HG03039 (cell line): ENCODE data around the gene DDB1.
"Not testable (repeated sequence)": the region's sequence is repeated elsewhere in the genome, so short reads cannot be mapped to it uniquely, and the experiment has no call there.

Experiments
- ATAC-seq: cut with Tn5 transposase; IDR thresholded peaks from one replicate; pipeline ENCODE4 v1.9.1; 2021; ENCODE audit warnings: mild to moderate bottlenecking, moderate library complexity; ENCODE audit not compliant: unreplicated experiment

The DDB1 gene

GRCh38 chr11:61273178-61274078 lies 59.5 kb downstream of the DDB1 start:
- ATAC-seq, result no peak

DNA sequence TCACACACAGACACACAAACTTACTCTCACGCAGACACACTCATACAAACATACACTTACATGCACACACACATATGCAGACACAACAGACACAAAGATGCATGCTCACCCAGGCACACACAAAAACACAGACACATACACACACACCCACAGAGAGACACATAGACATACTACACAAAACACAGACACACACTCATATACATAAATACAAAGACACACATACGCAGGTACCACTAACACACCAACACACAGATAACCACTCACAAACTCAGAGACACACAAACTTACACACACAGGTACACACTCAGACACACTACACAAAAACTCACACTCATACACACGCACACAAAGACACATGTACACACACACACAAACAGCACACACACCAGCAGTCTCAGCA lies 60.2 kb downstream of the DDB1 start:
- no peak for ATAC-seq

DNA sequence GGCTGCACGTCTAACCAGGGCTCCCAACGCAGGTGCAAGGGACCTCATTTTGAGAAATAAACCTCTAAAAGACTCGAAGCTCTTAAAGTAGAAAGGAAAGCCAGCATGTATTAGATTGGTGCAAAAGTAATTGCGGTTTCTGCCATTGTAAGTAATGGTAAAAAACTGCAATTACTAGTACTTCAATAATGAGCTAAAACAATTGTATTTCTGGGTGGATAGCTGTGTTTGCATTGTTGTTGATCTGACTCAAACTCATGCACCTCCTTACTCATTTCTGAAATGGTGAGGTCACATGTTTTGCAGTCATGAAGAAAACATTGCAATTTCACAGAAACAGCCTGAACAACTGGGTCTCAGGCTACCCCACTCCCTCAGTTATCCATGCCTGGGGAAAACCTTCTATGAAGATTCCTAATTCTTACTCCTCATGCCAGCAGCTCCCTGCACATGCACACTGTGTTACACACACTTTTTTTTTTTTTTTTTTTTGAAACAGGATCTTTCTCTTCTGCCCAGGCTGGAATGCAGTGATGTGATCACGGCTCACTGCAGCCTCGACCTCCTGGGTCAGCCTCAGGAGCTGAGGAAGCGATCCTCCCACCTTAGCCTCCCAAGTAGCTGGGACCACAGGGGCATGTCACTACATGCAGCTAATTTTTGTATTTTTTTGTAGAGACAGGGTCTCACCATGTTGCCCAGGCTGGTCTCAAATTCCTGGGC lies 62.4 kb downstream of the DDB1 start:
- no peak for ATAC-seq

GRCh38 chr11:61268588-61269250 lies 64.2 kb downstream of the DDB1 start:
- no peak for ATAC-seq

GRCh38 chr11:61267437-61267841 lies 65.5 kb downstream of the DDB1 start:
- no peak for ATAC-seq

GRCh38 chr11:61266602-61267001 lies 66.3 kb downstream of the DDB1 start:
- ATAC-seq, result no peak

GRCh38 chr11:61265357-61265756 lies 67.5 kb downstream of the DDB1 start:
- ATAC-seq, result no peak

DNA sequence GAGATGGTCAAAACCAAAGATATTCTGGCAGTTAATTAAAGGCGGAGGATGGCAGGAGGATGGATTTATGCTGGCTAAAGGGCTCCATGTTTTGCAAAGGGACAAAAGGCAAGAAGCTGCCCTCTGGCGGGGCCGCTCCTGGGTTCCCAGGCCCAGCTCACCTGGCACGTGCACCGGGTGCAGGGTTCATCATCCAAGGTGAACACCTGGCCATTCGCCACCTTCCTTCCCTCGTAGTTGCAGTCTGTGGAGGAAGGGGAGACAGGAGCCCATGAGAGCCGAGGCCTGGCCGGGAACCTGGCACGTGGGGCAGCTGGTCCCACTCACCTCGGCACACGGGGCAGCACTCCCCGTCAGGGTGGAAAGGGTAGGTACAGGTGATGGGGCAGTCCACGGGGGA lies 68.1 kb downstream of the DDB1 start:
- ATAC-seq, result no peak

DNA sequence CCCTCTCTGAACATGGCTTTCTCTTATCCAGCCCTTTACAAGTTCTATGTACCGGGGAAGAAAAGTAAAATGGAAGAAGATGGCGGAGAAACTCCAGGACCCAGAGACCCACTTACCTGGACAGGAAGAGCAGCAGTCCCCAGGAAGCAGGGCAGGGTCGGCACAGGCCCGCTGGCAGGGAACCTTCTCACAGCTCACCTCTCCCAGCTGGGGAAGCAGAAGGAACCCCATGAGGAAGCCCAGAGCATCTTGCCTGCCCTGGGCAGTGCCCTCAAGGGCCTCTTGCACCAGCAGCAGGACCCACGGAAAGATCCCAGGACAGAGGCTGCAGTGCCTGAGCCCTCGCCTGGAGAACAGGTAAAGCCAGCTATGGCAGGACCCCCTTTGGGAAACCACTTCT lies 68.5 kb downstream of the DDB1 start:
- no peak for ATAC-seq

GRCh38 chr11:61259363-61259762 lies 73.5 kb downstream of the DDB1 start:
- ATAC-seq, result no peak

DNA sequence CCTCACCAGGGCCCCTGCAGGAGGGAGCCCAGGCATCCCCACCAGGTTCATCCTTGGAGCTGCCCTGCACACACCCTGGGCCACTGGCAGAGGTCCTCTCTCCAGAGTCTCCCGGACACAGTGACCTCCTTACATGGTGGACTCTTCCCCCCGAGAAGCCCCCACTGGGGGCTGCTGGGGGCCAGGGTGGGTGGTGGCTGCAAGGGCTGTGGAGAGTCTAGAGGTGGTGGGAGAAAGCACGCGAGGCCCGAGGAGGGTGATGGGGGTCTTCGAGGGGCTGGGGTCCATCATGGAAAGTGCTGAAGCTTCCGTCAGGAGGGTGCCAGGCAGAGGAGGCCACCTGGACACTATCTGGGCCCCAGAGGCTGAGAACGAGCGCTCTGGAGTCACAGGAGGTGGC lies 74.4 kb downstream of the DDB1 start:
- no peak for ATAC-seq

DNA sequence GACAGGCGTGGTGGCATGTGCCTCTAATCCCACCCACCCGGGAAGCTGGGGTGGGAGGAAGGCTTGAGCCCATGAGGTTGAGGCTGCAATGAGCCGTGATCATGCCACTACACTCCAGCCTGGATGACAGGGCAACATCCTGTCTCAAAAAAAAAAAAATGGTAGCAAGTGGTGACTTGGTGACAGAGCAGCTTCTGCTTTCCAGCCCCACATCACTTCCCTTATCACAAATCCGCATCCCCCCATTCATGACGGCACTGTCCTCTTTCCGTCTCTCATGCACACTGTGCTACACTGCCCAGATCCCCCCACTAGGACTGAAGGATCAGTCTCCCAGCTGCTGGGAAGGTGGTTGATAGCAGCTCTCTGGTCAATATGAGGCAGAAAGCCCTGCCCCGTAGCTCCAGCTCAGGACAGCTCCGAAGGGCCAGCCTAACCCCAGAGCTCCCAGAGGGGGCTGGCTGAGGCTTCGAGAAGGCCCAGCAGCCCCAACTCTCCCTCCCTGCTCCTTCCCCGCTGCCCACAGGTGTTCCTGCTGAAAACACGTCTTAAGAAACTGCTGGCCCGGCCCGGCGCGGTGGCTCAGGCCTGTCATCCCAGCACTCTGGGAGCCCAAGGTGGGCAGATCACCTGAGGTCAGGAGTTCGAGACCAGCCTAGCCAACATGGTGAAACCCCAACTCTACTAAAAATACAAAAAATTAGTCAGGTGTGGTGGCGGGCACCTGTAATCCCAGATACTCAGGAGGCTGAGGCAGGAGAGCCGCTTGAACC lies 76.0 kb downstream of the DDB1 start:
- ATAC-seq, result no peak

DNA sequence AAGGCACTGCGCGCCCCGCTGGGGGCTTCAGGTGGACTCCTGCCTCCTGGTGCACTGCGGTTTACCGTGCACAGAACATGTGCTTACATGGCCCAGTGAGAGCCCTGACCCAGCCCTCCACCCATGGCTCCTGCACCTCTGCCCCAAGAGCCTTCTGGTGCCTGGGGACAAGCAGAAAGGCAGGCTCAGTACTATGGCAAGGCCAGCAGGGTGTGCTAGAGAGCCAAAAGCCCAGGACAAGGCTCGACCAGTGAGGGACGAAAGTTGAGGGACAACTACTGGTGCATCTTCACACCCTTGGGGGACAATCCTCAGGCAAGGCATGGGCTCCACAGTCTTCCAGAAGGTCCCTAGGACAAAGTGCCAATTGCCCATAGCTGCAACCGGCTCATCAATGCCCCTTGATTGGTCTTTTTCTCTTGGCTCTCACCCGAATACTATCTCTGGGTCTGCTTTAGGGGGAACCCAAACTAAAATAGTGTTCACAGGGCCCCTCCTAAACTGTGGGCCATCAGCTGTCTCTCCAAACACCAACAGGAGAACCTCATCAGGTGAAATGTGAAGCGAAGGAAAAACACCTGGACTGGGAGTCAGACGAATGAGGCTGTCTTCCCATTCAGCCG lies 78.4 kb downstream of the DDB1 start:
- no peak for ATAC-seq

GRCh38 chr11:61252332-61252731 lies 80.6 kb downstream of the DDB1 start:
- not testable (repeated sequence) for ATAC-seq

- ATAC-seq, result not testable (repeated sequence)
Measured at GRCh38 chr11:61250796-61251765, 81.8 kb downstream of the DDB1 start.
